WTC11 (cell line): Measurements from ENCODE around the gene COL2A1. TPM values are rescaled to one million over a fixed set of nuclear protein-coding genes. Genes with fewer than 3 reads are reported as not detected.

ENCODE experiments used
- ATAC-seq: fragments of 200-7000 bp; cut with Tn5 transposase; 2 replicates; pipeline ENCODE4 v1.10.0; 2021; ENCODE audit warnings: mild to moderate bottlenecking, moderate library complexity
- CTCF ChIA-PET: fragments of 300-600 bp; sonication (Branson Sonifier 250); formaldehyde crosslinking; loops from one replicate; lab custom pipeline; 2021; ENCODE audit warnings: antibody characterized with exemption; lab: Charles Lee
- POLR2A ChIA-PET: fragments of 350-600 bp; sonication (Branson Sonifier 250); formaldehyde crosslinking; loops from one replicate; lab custom pipeline; 2021; ENCODE audit warnings: antibody characterized with exemption; lab: Charles Lee
- DNase-seq: peaks from one replicate; pipeline ENCODE4 v3.0.0; 2021; ENCODE audit warnings: low spot score
- H3K27ac Mint-ChIP-seq: 2 replicates; pipeline ENCODE4 v1.8.0; 2021; ENCODE audit warnings: mixed read lengths
- H3K27me3 Mint-ChIP-seq: 2 replicates; pipeline ENCODE4 v1.8.0; 2021; ENCODE audit warnings: low read depth, mild to moderate bottlenecking, moderate library complexity, mixed read lengths
- H3K36me3 Mint-ChIP-seq: 2 replicates; pipeline ENCODE4 v1.8.0; 2021; ENCODE audit warnings: mixed read lengths
- H3K4me1 Mint-ChIP-seq: 2 replicates; pipeline ENCODE4 v1.8.0; 2022; ENCODE audit warnings: mixed read lengths
- H3K4me3 Mint-ChIP-seq: 2 replicates; pipeline ENCODE4 v1.8.0; 2021; ENCODE audit warnings: mild to moderate bottlenecking, moderate library complexity, mixed read lengths
- H3K9me3 Mint-ChIP-seq: 2 replicates; pipeline ENCODE4 v1.8.0; 2021; ENCODE audit warnings: mixed read lengths
- AFF4 ChIP-seq: sonication (generic); formaldehyde crosslinking; IDR thresholded peaks from 2 replicates; pipeline ENCODE4 v1.8.1; 2023; ENCODE audit warnings: mild to moderate bottlenecking, missing genetic modification reagents, borderline replicate concordance
- ATF3 ChIP-seq: sonication (generic); formaldehyde crosslinking; conservative IDR thresholded peaks from 2 replicates; pipeline ENCODE4 v1.8.1; 2022; ENCODE audit warnings: mild to moderate bottlenecking, missing genetic modification reagents
- GTF2I ChIP-seq: fragments of 250-450 bp; sonication (Bioruptor Pico); conservative IDR thresholded peaks from 2 replicates; pipeline ENCODE4 v1.4.0; 2021; ENCODE audit warnings: mild to moderate bottlenecking
- HMGA2 ChIP-seq: fragments of 250-450 bp; sonication (Bioruptor Pico); IDR thresholded peaks from 2 replicates; pipeline ENCODE4 v1.4.0; 2021; ENCODE audit warnings: mild to moderate bottlenecking, moderate library complexity
- IRF2 ChIP-seq: sonication (generic); formaldehyde crosslinking; IDR thresholded peaks from 2 replicates; pipeline ENCODE4 v1.8.0; 2022; ENCODE audit warnings: low read depth, missing genetic modification reagents, borderline replicate concordance
- KAT7 ChIP-seq: sonication (generic); formaldehyde crosslinking; IDR thresholded peaks from 2 replicates; pipeline ENCODE4 v1.8.1; 2023; ENCODE audit warnings: missing genetic modification reagents, mild to moderate bottlenecking, borderline replicate concordance
- NFATC4 ChIP-seq: fragments of 250-450 bp; sonication (Bioruptor Pico); IDR thresholded peaks from 2 replicates; pipeline ENCODE4 v1.9.0; 2021; ENCODE audit warnings: mild to moderate bottlenecking
- NR1H2 ChIP-seq: sonication (generic); formaldehyde crosslinking; IDR thresholded peaks from 2 replicates; pipeline ENCODE4 v1.9.0; 2021; ENCODE audit warnings: mild to moderate bottlenecking, moderate library complexity, missing genetic modification reagents
- OVOL2 ChIP-seq: fragments of 250-450 bp; sonication (Bioruptor Pico); IDR thresholded peaks from 2 replicates; pipeline ENCODE4 v1.9.0; 2021; ENCODE audit warnings: mild to moderate bottlenecking, borderline replicate concordance
- RELA ChIP-seq: sonication (generic); formaldehyde crosslinking; IDR thresholded peaks from 2 replicates; pipeline ENCODE4 v1.8.1; 2022; ENCODE audit warnings: missing genetic modification reagents, mild to moderate bottlenecking, borderline replicate concordance
- TCF7 ChIP-seq: sonication (generic); formaldehyde crosslinking; IDR thresholded peaks from 2 replicates; pipeline ENCODE4 v1.8.0; 2022; ENCODE audit warnings: mild to moderate bottlenecking, low read depth, missing genetic modification reagents, moderate library complexity
- TEAD1 ChIP-seq: sonication (generic); formaldehyde crosslinking; IDR thresholded peaks from 2 replicates; pipeline ENCODE4 v1.8.0; 2022; ENCODE audit warnings: mild to moderate bottlenecking, missing genetic modification reagents
- ZNF232 ChIP-seq: sonication (generic); formaldehyde crosslinking; IDR thresholded peaks from 2 replicates; pipeline ENCODE4 v1.8.0; 2022; ENCODE audit warnings: mild to moderate bottlenecking, missing genetic modification reagents
- ZNF416 ChIP-seq: fragments of 250-450 bp; sonication (Bioruptor Pico); IDR thresholded peaks from 2 replicates; pipeline ENCODE4 v1.9.0; 2021; ENCODE audit warnings: mild to moderate bottlenecking, inconsistent platforms
- ZNF671 ChIP-seq: fragments of 250-450 bp; sonication (Bioruptor Pico); IDR thresholded peaks from 2 replicates; pipeline ENCODE4 v1.8.0; 2021; ENCODE audit warnings: mild to moderate bottlenecking
- total RNA-seq: library from RNA; stranded (reverse); gene quantifications from 3 replicates; pipeline ENCODE4 v1.2.3, GENCODE V29; 2021
- TF ChIP-seq, protein P1 (sequence below): fragments of 250-450 bp; sonication (Bioruptor Pico); IDR thresholded peaks from 2 replicates; pipeline ENCODE4 v2.1.2; 2022; ENCODE audit warnings: mild to moderate bottlenecking, moderate library complexity
- TF ChIP-seq, protein P2 (sequence below): sonication (generic); formaldehyde crosslinking; IDR thresholded peaks from 2 replicates; pipeline ENCODE4 v1.8.1; 2023; ENCODE audit warnings: mild to moderate bottlenecking, moderate library complexity, missing genetic modification reagents
- TF ChIP-seq, protein P3 (sequence below): fragments of 250-450 bp; sonication (Bioruptor Pico); IDR thresholded peaks from 2 replicates; pipeline ENCODE4 v1.8.0; 2021; ENCODE audit warnings: mild to moderate bottlenecking
- TF ChIP-seq, protein P4 (sequence below): sonication (generic); formaldehyde crosslinking; IDR thresholded peaks from 2 replicates; pipeline ENCODE4 v1.8.1; 2023; ENCODE audit warnings: mild to moderate bottlenecking, missing genetic modification reagents, moderate library complexity
- TF ChIP-seq, protein P5 (sequence below): sonication (generic); formaldehyde crosslinking; IDR thresholded peaks from 2 replicates; pipeline ENCODE4 v1.8.1; 2022; ENCODE audit warnings: mild to moderate bottlenecking, missing genetic modification reagents, moderate library complexity, borderline replicate concordance

COL2A1 gene
- total RNA-seq, 1 experiment from 2014 or later = 20.9 TPM

DNA sequence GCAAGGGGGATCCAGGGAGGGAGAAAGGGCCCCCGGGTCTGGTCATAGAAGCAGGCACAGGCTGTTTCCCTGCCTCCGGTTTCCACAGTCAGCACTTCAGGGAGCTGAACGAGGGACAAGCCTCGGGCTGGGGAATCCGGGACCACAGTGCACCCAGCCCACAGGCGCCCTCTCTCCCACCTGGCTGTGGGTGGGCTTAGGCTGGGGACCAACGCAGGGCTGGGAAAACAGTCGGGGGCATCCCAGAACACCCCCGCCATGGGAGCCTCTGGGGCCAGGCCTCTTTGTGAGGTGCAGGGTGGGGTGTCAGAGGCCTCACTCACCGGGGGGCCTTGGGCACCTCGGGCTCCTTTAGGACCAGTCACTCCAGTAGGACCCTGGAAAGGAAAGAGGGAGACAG lies 24.6 kb downstream of the COL2A1 start:
- no peaks in the 10 kb centered on the region for H3K9me3 Mint-ChIP-seq
- no peak overlapping the region for H3K4me3 Mint-ChIP-seq
- H3K27me3 Mint-ChIP-seq = no peaks in the 10 kb centered on the region; the same call in 1 of the 2 replicates
- POLR2A ChIA-PET = no interaction called here
- no peak for DNase-seq
- TF ChIP-seq, protein P1, sequence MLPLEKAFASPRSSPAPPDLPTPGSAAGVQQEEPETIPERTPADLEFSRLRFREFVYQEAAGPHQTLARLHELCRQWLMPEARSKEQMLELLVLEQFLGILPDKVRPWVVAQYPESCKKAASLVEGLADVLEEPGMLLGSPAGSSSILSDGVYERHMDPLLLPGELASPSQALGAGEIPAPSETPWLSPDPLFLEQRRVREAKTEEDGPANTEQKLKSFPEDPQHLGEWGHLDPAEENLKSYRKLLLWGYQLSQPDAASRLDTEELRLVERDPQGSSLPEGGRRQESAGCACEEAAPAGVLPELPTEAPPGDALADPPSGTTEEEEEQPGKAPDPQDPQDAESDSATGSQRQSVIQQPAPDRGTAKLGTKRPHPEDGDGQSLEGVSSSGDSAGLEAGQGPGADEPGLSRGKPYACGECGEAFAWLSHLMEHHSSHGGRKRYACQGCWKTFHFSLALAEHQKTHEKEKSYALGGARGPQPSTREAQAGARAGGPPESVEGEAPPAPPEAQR (CRISPR knock-in tag) = no peak
- TF ChIP-seq ATF3 (CRISPR knock-in tag) (no peak), ZNF416 (CRISPR knock-in tag) (no peak), GTF2I (CRISPR knock-in tag) (no peak), TEAD1 (CRISPR knock-in tag) (no peak), OVOL2 (CRISPR knock-in tag) (no peak), AFF4 (CRISPR knock-in tag) (no peak), KAT7 (CRISPR knock-in tag) (no peak), NR1H2 (CRISPR knock-in tag) (no peak), TCF7 (CRISPR knock-in tag) (no peak), ZNF671 (CRISPR knock-in tag) (no peak), HMGA2 (CRISPR knock-in tag) (no peak)
- TF ChIP-seq, protein P2, sequence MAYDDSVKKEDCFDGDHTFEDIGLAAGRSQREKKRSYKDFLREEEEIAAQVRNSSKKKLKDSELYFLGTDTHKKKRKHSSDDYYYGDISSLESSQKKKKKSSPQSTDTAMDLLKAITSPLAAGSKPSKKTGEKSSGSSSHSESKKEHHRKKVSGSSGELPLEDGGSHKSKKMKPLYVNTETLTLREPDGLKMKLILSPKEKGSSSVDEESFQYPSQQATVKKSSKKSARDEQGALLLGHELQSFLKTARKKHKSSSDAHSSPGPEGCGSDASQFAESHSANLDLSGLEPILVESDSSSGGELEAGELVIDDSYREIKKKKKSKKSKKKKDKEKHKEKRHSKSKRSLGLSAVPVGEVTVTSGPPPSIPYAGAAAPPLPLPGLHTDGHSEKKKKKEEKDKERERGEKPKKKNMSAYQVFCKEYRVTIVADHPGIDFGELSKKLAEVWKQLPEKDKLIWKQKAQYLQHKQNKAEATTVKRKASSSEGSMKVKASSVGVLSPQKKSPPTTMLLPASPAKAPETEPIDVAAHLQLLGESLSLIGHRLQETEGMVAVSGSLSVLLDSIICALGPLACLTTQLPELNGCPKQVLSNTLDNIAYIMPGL (CRISPR knock-in tag) = no peak
- TF ChIP-seq, protein P3, sequence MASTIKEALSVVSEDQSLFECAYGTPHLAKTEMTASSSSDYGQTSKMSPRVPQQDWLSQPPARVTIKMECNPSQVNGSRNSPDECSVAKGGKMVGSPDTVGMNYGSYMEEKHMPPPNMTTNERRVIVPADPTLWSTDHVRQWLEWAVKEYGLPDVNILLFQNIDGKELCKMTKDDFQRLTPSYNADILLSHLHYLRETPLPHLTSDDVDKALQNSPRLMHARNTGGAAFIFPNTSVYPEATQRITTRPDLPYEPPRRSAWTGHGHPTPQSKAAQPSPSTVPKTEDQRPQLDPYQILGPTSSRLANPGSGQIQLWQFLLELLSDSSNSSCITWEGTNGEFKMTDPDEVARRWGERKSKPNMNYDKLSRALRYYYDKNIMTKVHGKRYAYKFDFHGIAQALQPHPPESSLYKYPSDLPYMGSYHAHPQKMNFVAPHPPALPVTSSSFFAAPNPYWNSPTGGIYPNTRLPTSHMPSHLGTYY (CRISPR knock-in tag) = no peak
- TF ChIP-seq, protein P4, sequence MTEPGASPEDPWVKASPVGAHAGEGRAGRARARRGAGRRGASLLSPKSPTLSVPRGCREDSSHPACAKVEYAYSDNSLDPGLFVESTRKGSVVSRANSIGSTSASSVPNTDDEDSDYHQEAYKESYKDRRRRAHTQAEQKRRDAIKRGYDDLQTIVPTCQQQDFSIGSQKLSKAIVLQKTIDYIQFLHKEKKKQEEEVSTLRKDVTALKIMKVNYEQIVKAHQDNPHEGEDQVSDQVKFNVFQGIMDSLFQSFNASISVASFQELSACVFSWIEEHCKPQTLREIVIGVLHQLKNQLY (CRISPR knock-in tag) = no peak
- no peaks in the 10 kb centered on the region for H3K36me3 Mint-ChIP-seq
- CTCF ChIA-PET = interaction anchor here (1.5 to 1.7 kb wide), 2 partner anchors 16 to 30 kb away, joined by 5 to 6 read pairs; partner anchors contain the start of gene TMEM106C
- no peaks in the 10 kb centered on the region for H3K4me1 Mint-ChIP-seq
- no peak for ATAC-seq
- H3K27ac Mint-ChIP-seq = no peak overlapping the region

GRCh38 chr12:47979166-47979565 lies 25.1 kb downstream of the COL2A1 start:
- Mint-ChIP-seq H3K27me3 (no peaks in the 10 kb centered on the region; the same call in 1 of the 2 replicates), H3K9me3 (no peaks in the 10 kb centered on the region), H3K4me1 (no peaks in the 10 kb centered on the region)
- CTCF ChIA-PET = interaction anchor here (1.5 to 1.7 kb wide), 2 partner anchors 15 to 30 kb away, joined by 5 to 6 read pairs; partner anchors contain the start of gene TMEM106C
- POLR2A ChIA-PET = no interaction called here
- no peak for ATAC-seq
- no peak for DNase-seq
- no peak for TF ChIP-seq HMGA2 (CRISPR knock-in tag)
- TF ChIP-seq GTF2I (CRISPR knock-in tag) = no peak
- TF ChIP-seq IRF2 = no peak
- TF ChIP-seq, protein P5, sequence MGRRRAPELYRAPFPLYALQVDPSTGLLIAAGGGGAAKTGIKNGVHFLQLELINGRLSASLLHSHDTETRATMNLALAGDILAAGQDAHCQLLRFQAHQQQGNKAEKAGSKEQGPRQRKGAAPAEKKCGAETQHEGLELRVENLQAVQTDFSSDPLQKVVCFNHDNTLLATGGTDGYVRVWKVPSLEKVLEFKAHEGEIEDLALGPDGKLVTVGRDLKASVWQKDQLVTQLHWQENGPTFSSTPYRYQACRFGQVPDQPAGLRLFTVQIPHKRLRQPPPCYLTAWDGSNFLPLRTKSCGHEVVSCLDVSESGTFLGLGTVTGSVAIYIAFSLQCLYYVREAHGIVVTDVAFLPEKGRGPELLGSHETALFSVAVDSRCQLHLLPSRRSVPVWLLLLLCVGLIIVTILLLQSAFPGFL (CRISPR knock-in tag) = no peak
- TF ChIP-seq RELA = no peak
- TF ChIP-seq NFATC4 = no peak
- TF ChIP-seq ZNF232 (CRISPR knock-in tag) = no peak
- TF ChIP-seq, protein P2 (CRISPR knock-in tag) = no peak
- TF ChIP-seq, protein P3 (CRISPR knock-in tag) = no peak
- TF ChIP-seq, all 79 proteins: peak for 0
- H3K27ac Mint-ChIP-seq = no peak overlapping the region
- no peak overlapping the region for H3K4me3 Mint-ChIP-seq
- no peaks in the 10 kb centered on the region for H3K36me3 Mint-ChIP-seq
